PC-9 (cell line): Measurements from ENCODE around the gene DGLUCY. TPM values are rescaled to one million over a fixed set of nuclear protein-coding genes. Genes with fewer than 3 reads are reported as not detected.

ENCODE experiments used
- BruUV-seq: library from RNA; stranded (reverse); fragments of 400-500 nt; replicated peaks from 2 replicates; lab custom pipeline; 2021; lab: Mats Ljungman, UMichigan
- CTCF ChIA-PET: fragments of 300-600 bp; sonication (Branson Sonifier 250); formaldehyde crosslinking; loops from one replicate; lab custom pipeline; 2022; ENCODE audit warnings: antibody characterized with exemption; lab: Charles Lee
- POLR2A ChIA-PET: fragments of 300-600 bp; sonication (Branson Sonifier 250); formaldehyde crosslinking; loops from one replicate; lab custom pipeline; 2022; ENCODE audit warnings: antibody characterized with exemption; ENCODE audit not compliant: unreplicated experiment; lab: Charles Lee
- DNase-seq, 2 experiments: peaks; one replicate each; pipeline versions ENCODE4 v3.0.0 to v3.0.0-alpha.2; 2015 to 2022; ENCODE audit warnings: mixed read lengths in 1 of 2
- H2AFZ ChIP-seq: fragments of 200-600 bp; sonication (generic); 2 replicates; pipeline ENCODE4 v1.8.1; 2017; ENCODE audit warnings: antibody characterized with exemption
- H3F3A ChIP-seq: fragments of 200-600 bp; sonication (generic); 2 replicates; pipeline ENCODE4 v1.8.1; 2017; ENCODE audit warnings: antibody characterized with exemption, mild to moderate bottlenecking, low read depth; ENCODE audit not compliant: insufficient read depth
- H3K27ac ChIP-seq: fragments of 200-600 bp; sonication (generic); 2 replicates; pipeline ENCODE4 v1.6.1; 2016; ENCODE audit warnings: mixed run types
- H3K27me3 ChIP-seq: fragments of 200-600 bp; sonication (generic); 2 replicates; pipeline ENCODE4 v1.6.1; 2016; ENCODE audit warnings: low read depth, mixed run types; ENCODE audit not compliant: insufficient read depth
- H3K36me3 ChIP-seq: fragments of 200-600 bp; sonication (generic); 2 replicates; pipeline ENCODE4 v1.6.1; 2016; ENCODE audit warnings: low read depth, mixed run types
- H3K4me1 ChIP-seq: fragments of 200-600 bp; sonication (generic); replicated peaks from 2 replicates; pipeline ENCODE4 v1.6.1; 2016; ENCODE audit warnings: mixed run types; ENCODE audit not compliant: insufficient read depth
- H3K4me2 ChIP-seq: fragments of 200-600 bp; sonication (generic); 2 replicates; pipeline ENCODE4 v1.6.1; 2017; ENCODE audit warnings: mixed run types
- H3K4me3 ChIP-seq: fragments of 200-600 bp; sonication (generic); 2 replicates; pipeline ENCODE4 v1.6.1; 2016; ENCODE audit warnings: mixed run types
- H3K79me2 ChIP-seq: fragments of 200-600 bp; sonication (generic); 2 replicates; pipeline ENCODE4 v1.6.1; 2017; ENCODE audit warnings: low read depth, mixed run types
- H3K9me2 ChIP-seq: fragments of 200-600 bp; sonication (generic); 2 replicates; pipeline ENCODE4 v1.8.1; 2017; ENCODE audit warnings: mild to moderate bottlenecking; ENCODE audit not compliant: insufficient read depth
- H3K9me3 ChIP-seq: fragments of 200-600 bp; sonication (generic); 2 replicates; pipeline ENCODE4 v1.8.1; 2016; ENCODE audit warnings: low read depth; ENCODE audit not compliant: insufficient read depth
- H4K20me1 ChIP-seq: fragments of 200-600 bp; sonication (generic); 2 replicates; pipeline ENCODE4 v1.8.1; 2017; ENCODE audit not compliant: insufficient read depth
- CTCF ChIP-seq: fragments of 200-600 bp; sonication (generic); conservative IDR thresholded peaks from 2 replicates; pipeline ENCODE4 v1.6.1; 2017; ENCODE audit warnings: mixed run types, antibody characterized with exemption, mild to moderate bottlenecking, moderate library complexity
- EZH2 ChIP-seq: fragments of 200-600 bp; sonication (generic); IDR thresholded peaks from 2 replicates; pipeline ENCODE4 v1.8.0; 2017; ENCODE audit warnings: antibody characterized with exemption, low read depth
- intact Hi-C: fragments of 100-400 bp; cut with micrococcal nuclease; formaldehyde crosslinking; loops from one replicate; pipeline ENCODE4 v1.10.0; 2022; ENCODE audit not compliant: unreplicated experiment
- total RNA-seq: library from RNA; stranded (reverse); gene quantifications from 2 replicates; pipeline ENCODE4 v1.2.3, GENCODE V29; 2021

DGLUCY gene
- total RNA-seq, 1 experiment from 2014 or later = 15.9 TPM

DNA sequence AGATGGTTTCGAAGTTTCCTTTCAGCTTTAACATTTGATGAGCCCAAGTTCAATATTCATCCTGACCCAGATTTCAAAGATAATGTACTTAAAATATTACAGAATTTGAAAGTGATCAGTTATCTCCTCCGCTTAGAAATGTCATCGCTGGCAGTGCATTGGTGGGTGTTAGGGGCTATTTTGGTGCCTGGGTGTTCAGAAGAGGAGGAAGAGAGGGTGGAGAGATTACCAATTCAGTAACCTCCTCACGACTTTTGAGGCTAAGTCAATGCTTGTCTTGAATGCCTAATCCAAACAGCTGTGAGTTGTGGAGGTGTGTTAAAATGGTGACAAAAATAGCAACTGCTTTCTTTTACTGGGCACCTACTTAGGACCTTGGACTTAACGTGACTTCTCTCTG, 13.8 kb upstream of the DGLUCY start:
- Histone ChIP-seq H3K9me3 (no peaks in the 10 kb centered on the region), H3K4me2 (no peak overlapping the region), H3F3A (no peaks in the 10 kb centered on the region), H3K36me3 (no peaks in the 10 kb centered on the region), H3K9me2 (no peaks in the 10 kb centered on the region), H3K79me2 (no peaks in the 10 kb centered on the region), H2AFZ (no peak overlapping the region), H3K27me3 (no peaks in the 10 kb centered on the region), H3K27ac (no peak overlapping the region), H3K4me1 (no peaks in the 10 kb centered on the region), H4K20me1 (no peaks in the 10 kb centered on the region), H3K4me3 (no peak overlapping the region)
- CTCF ChIA-PET = no interaction called here
- BruUV-seq = no TSS peak
- POLR2A ChIA-PET = interaction anchor here (0.6 kb wide), 1 partner anchor 460 kb away, joined by 6 read pairs; no protein-coding TSS in a partner anchor
- TF ChIP-seq CTCF (no peak), EZH2 (no peak)
- no peak for DNase-seq
- intact Hi-C loops = no loop called here

DNA sequence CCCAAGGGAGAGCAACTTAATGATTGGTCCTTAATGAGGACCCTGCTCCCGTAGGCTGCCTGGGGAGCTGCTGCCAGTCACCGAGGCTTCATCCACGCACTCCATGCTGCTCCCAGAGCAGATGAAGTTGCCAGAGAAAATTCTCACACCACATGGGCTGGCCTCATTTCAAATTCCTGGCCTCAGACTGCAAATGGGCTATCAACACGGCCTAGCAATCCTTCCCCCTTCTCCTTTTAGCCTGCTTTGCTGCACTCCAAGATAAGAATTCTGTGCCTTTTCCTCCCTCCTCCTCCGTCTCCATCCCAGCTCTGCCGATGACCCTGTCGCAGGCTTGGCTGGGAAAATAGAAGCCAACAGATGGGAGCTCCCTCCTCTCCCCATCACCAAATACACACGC, 10.8 kb upstream of the DGLUCY start:
- intact Hi-C loops = no loop called here
- Histone ChIP-seq H3K4me2 (no peak overlapping the region), H3K27ac (no peak overlapping the region), H3K27me3 (no peaks in the 10 kb centered on the region), H2AFZ (no peak overlapping the region), H3K79me2 (no peaks in the 10 kb centered on the region), H3K9me3 (no peaks in the 10 kb centered on the region), H3F3A (no peaks in the 10 kb centered on the region), H3K4me1 (no peaks in the 10 kb centered on the region), H3K36me3 (no peaks in the 10 kb centered on the region), H4K20me1 (no peaks in the 10 kb centered on the region), H3K4me3 (no peak overlapping the region), H3K9me2 (no peaks in the 10 kb centered on the region)
- DNase-seq = no peak
- TF ChIP-seq CTCF = no peak
- no peak for TF ChIP-seq EZH2
- BruUV-seq = no TSS peak
- ChIA-PET CTCF (no interaction called here), POLR2A (no interaction called here)

DNA sequence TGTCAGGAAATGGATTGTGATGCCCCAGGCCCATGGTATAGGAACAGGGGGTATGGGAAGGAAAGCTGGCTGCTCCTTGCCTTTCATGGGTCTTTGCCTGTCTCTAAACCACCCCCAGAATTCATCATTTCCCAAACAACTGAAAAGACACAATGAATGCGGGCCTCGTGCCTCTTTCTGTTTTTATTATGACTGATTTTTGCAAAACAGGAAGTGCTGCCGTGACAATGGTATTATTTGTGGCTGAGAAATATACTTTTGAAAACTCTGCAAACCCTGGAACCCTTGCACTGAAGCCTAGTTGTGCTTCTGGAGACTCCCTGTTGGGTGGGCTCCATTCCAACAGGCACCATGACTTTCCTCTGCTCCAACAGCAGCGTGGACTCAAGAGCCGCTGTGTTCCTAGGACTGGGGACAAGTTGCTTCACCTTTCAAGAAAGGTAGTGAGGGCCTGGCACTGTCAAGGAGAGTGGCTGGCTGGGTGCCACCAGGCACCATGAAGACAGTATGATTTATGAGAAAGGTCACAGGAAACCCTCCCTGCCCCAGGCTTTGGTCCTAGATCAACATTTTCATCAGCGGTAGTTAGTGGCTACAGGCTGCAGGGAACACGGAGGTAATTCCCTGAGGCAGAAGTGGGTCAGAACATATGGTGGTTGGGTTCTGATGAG, 4.8 kb upstream of the DGLUCY start:
- Histone ChIP-seq H3K4me3 (no peak overlapping the region), H3K9me3 (no peaks in the 10 kb centered on the region), H3K4me2 (no peak overlapping the region), H3K36me3 (no peaks in the 10 kb centered on the region), H3K79me2 (no peaks in the 10 kb centered on the region), H3K4me1 (peaks cover 8% of the 10 kb centered on the region; the same call in 1 of the 2 replicates), H3K9me2 (no peaks in the 10 kb centered on the region), H4K20me1 (no peaks in the 10 kb centered on the region), H2AFZ (no peak overlapping the region), H3K27ac (no peak overlapping the region), H3K27me3 (no peaks in the 10 kb centered on the region), H3F3A (no peaks in the 10 kb centered on the region)
- BruUV-seq = no TSS peak
- no peak for TF ChIP-seq EZH2
- TF ChIP-seq CTCF = no peak
- ChIA-PET CTCF (no interaction called here), POLR2A (no interaction called here)
- DNase-seq = no peak
- intact Hi-C loops = no loop called here
